ENCODE data around the gene APOL4.

The APOL4 gene

DNA sequence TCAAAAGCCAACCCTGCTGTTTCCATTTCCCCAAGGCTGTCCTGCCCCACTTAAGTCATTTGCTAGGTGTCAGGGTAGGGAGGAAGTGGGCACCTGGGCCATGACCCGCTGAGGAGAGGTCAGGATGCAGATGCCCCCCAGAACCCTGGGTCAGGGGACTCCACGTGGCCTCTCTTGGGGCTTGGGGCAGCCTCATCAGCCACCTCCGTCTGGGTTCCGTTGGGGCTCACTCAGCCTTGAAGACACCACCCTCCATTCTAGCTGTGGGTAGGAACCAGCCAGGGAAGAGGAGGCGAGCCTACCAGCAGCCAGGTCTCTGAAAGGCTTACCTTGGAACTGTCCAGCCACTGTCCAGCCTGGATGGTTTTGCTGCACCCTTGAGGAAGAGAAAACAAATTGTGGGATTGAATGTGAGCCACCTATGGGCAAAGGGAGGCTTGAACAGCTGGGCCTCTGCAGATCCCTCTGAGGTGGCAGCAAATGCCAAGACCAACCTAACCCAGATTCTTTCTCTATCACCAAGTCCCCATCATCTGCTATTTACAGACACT is 2.5 kb downstream of the APOL4 start:
- TF ChIP-seq, protein P1, sequence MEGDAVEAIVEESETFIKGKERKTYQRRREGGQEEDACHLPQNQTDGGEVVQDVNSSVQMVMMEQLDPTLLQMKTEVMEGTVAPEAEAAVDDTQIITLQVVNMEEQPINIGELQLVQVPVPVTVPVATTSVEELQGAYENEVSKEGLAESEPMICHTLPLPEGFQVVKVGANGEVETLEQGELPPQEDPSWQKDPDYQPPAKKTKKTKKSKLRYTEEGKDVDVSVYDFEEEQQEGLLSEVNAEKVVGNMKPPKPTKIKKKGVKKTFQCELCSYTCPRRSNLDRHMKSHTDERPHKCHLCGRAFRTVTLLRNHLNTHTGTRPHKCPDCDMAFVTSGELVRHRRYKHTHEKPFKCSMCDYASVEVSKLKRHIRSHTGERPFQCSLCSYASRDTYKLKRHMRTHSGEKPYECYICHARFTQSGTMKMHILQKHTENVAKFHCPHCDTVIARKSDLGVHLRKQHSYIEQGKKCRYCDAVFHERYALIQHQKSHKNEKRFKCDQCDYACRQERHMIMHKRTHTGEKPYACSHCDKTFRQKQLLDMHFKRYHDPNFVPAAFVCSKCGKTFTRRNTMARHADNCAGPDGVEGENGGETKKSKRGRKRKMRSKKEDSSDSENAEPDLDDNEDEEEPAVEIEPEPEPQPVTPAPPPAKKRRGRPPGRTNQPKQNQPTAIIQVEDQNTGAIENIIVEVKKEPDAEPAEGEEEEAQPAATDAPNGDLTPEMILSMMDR (IDR thresholded peaks at IDR 0.05; ENCODE audit: low read depth, low read length) = no peak
- no peak for DNase-seq (ENCODE audit: low read depth, low spot score)
- H3K4me3 ChIP-seq (ENCODE audit: low read depth, low read length) = no peak overlapping the region
- in situ Hi-C loops (cut with HindIII; ENCODE audit: low sequenced_read_pairs) = no loop called here

DNA sequence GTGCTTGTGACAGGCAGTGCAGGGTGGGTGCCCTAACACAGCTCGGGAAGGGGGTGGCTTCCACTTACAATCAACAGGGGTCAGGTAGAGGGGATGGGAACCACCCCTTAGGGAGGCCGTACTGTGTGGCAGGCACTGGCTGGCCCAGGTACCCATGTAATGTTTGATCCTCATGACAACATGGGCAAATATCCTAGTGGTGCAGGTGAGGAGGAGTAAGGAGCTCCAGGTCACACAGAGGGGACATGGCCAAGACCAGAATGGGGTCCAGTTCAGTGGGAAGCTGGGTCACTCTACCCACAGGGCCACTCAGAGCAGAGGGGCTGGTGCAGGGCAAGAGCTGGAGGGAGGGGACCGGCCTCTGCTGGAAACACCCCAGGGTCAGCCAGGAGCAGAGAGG is 3.1 kb downstream of the APOL4 start:
- no peak for DNase-seq (ENCODE audit: low read depth, low spot score)
- TF ChIP-seq, protein P1 (IDR thresholded peaks at IDR 0.05; ENCODE audit: low read depth, low read length) = no peak
- in situ Hi-C loops (cut with HindIII; ENCODE audit: low sequenced_read_pairs) = no loop called here
- no peak overlapping the region for H3K4me3 ChIP-seq (ENCODE audit: low read depth, low read length)

DNA sequence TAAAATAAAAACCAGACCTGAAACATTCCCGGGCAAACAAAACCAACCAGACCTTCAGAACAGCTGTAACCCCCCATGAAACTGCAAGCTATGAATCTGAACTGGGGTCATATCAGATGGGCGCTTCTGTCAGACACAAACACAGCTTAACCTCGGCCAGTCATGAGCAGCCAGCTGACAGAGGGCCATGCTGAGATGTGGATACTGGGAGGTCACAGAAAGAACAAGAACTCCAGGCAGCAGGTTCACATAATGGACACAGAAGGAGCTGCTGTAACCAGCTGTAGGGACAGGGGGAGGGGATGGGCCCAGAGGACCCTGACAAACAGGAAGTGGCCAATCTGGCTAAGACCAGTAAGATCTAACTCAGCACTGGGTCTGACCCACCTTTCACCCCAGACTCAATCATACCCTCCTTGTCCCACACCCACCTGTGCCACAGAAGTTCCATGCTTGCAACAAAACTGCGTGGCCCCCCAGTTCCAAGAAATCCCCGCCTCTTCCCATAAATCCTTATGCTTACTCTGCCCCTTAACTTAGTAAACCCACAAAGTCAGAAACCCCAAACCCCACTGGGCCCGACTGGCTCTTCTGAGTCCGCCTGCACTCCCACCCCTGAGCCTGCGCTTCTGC is 4.0 kb downstream of the APOL4 start:
- DNase-seq (ENCODE audit: low read depth, low spot score) = no peak
- in situ Hi-C loops (cut with HindIII; ENCODE audit: low sequenced_read_pairs) = no loop called here
- TF ChIP-seq, protein P1 (IDR thresholded peaks at IDR 0.05; ENCODE audit: low read depth, low read length) = no peak
- no peak overlapping the region for H3K4me3 ChIP-seq (ENCODE audit: low read depth, low read length)

DNA sequence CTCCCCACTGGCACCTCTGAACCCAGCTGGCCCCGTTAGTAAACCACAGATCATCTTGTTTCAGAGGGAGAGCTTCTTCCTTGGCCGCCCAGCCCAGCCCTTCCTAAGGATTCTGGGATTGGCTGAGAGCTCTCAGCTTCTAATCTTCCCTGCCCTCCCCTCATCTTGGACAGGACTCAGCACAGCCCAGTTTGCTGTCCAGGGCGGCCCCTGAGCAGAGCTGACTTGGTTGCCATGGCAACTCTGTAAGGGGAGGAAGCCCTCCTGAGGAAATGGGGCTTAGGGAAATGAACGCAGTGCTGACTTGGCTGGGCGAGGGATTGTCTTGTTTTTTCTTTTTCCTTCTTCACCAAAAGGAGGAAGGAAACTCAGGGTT is 4.6 kb downstream of the APOL4 start:
- in situ Hi-C loops (cut with HindIII; ENCODE audit: low sequenced_read_pairs) = no loop called here
- TF ChIP-seq, protein P1 (IDR thresholded peaks at IDR 0.05; ENCODE audit: low read depth, low read length) = no peak
- H3K4me3 ChIP-seq (ENCODE audit: low read depth, low read length) = no peak overlapping the region
- peak; percentile 43 for DNase-seq (ENCODE audit: low read depth, low spot score)

DNA sequence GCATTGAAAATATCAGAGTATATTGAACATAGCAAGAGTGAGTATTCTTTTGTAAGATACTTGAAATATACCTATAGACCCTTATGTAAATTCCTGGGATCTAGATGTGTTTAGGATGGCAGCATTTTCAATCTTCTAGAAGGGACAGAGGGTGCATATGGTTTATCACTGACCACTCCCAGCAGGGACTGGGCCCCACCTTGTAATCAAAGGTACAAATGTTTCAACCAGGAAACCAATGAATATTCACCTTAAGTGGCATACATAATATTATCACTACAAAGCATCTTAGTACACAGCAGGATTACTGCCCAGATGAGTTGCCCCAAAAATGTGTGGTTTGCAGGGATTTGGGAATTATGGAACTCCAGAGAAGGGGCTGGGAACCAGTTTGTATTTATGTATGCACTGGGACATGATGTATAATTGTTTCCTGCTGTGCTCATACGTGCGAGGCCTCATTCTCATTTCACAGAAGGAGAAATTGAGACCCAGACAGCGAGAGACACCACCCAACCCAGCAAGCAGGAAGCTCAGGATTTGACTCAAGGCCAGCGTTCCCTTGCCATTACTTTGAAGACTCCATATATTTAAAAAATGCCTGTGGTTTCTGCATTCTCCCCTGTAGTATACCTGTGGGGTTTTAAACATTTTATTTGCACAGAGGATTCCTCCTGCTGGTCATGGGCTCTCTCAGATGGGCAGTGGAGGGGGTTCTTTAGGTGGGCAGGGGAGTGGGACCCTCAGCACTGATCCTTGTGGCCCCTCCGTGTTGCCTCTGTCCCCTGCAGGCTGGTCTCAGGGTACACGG is 5.2 kb downstream of the APOL4 start:
- no peak overlapping the region for H3K4me3 ChIP-seq (ENCODE audit: low read depth, low read length)
- DNase-seq (ENCODE audit: low read depth, low spot score) = no peak
- in situ Hi-C loops (cut with HindIII; ENCODE audit: low sequenced_read_pairs) = no loop called here
- TF ChIP-seq, protein P1 (IDR thresholded peaks at IDR 0.05; ENCODE audit: low read depth, low read length) = no peak

DNA sequence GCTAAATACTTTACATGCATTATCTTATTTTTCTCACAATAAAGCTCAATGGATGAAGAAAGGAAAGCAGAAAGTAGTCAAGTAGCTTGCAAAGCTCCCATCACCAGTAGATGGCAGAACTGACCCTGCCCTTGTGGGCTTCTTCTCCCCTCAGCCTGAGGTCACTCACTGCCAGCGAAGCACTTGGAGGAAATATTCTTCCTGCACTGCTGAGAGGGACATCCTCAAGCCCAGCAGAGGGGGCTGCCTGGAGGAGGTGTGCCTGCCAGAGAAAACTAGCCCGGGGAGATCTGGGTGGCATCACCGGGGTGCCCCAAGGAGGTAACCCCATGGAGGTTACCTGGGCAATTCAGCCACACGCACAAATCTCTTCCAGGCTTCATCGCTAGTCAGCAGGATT is 6.6 kb downstream of the APOL4 start:
- TF ChIP-seq, protein P1 (IDR thresholded peaks at IDR 0.05; ENCODE audit: low read depth, low read length) = peak; percentile 80
- in situ Hi-C loops (cut with HindIII; ENCODE audit: low sequenced_read_pairs) = no loop called here

More for the DNA sequence above, 6.6 kb downstream of the APOL4 start:
- DNase-seq (ENCODE audit: low read depth, low spot score) = peak; percentile 70
- no peak overlapping the region for H3K4me3 ChIP-seq (ENCODE audit: low read depth, low read length)

Measured in astrocyte of the spinal cord (primary cell).